H1 (cell line): ENCODE data around the gene MUS81. TPM values are rescaled to one million over a fixed set of nuclear protein-coding genes. Genes with fewer than 3 reads are reported as not detected.

Source experiments
- CTCF ChIA-PET: fragments of 300-600 bp; sonication (Branson Sonifier 250); formaldehyde crosslinking; loops from one replicate; lab custom pipeline; 2021; ENCODE audit not compliant: partially characterized antibody; lab: Charles Lee
- POLR2A ChIA-PET: fragments of 300-600 bp; sonication (Branson Sonifier 250); formaldehyde crosslinking; loops from one replicate; lab custom pipeline; 2021; ENCODE audit warnings: inconsistent platforms; ENCODE audit not compliant: partially characterized antibody; lab: Charles Lee
- DNase-seq, 2 experiments: peaks; one replicate each; pipeline versions ENCODE4 v3.0.0 to v3.0.0-alpha.2; 2010 to 2022; ENCODE audit warnings: low spot score in 2 of 2, low read depth in 1 of 2, mixed read lengths in 1 of 2
- FAIRE-seq: peaks from 2 replicates; lab custom pipeline; 2011; peaks lifted over from hg19 to GRCh38; lab: Jason Lieb, UNC
- H2AFZ ChIP-seq: 2 replicates; pipeline ENCODE4 v1.8.1; 2012; ENCODE audit warnings: low read length, inconsistent platforms
- H2AK5ac ChIP-seq: 2 replicates; pipeline ENCODE4 v1.6.1; 2013; ENCODE audit warnings: low read depth, low read length
- H2BK120ac ChIP-seq: replicated peaks from 2 replicates; pipeline ENCODE3; 2013; ENCODE audit warnings: low read depth, low read length, inconsistent platforms
- H2BK12ac ChIP-seq: 2 replicates; pipeline ENCODE4 v1.6.1; 2013; ENCODE audit warnings: low read depth, low read length
- H2BK15ac ChIP-seq: 2 replicates; pipeline ENCODE4 v1.6.1; 2013; ENCODE audit warnings: low read length
- H2BK20ac ChIP-seq: 2 replicates; pipeline ENCODE4 v1.6.1; 2013; ENCODE audit warnings: low read length
- H2BK5ac ChIP-seq: 2 replicates; pipeline ENCODE4 v1.6.1; 2013; ENCODE audit warnings: low read depth, low read length
- H3K14ac ChIP-seq: 2 replicates; pipeline ENCODE4 v1.6.1; 2013; ENCODE audit warnings: inconsistent platforms; ENCODE audit not compliant: insufficient read length
- H3K18ac ChIP-seq: 2 replicates; pipeline ENCODE4 v1.6.1; 2013; ENCODE audit warnings: low read length; ENCODE audit errors: extremely low read depth
- H3K23ac ChIP-seq: 2 replicates; pipeline ENCODE4 v1.6.1; 2013; ENCODE audit warnings: inconsistent platforms; ENCODE audit not compliant: insufficient read length
- H3K23me2 ChIP-seq: 2 replicates; pipeline ENCODE4 v1.6.1; 2013; ENCODE audit warnings: low read depth, low read length
- H3K27ac ChIP-seq: 2 replicates; pipeline ENCODE4 v1.6.1; 2011; ENCODE audit warnings: low read depth, low read length, inconsistent platforms
- H3K27me3 ChIP-seq, 4 experiments: replicated peaks in 1 of 4; 1 replicate in 1 of 4; 2 replicates in 3 of 4; pipeline versions ENCODE4 v1.6.1 to v1.8.1; 2011 to 2013; ENCODE audit warnings: low read length in 3 of 4, mild to moderate bottlenecking in 3 of 4, inconsistent platforms in 2 of 4, mixed read lengths in 2 of 4, moderate library complexity in 1 of 4; ENCODE audit not compliant: control insufficient read depth in 3 of 4, insufficient read depth in 3 of 4; ENCODE audit errors: extremely low read depth in 1 of 4
- H3K36me3 ChIP-seq, 4 experiments: 2 replicates each; pipeline versions ENCODE4 v1.6.1 to v1.8.1; 2011 to 2013; ENCODE audit warnings: mild to moderate bottlenecking in 4 of 4, low read length in 3 of 4, moderate library complexity in 2 of 4, control low read depth in 1 of 4, inconsistent platforms in 1 of 4; ENCODE audit not compliant: insufficient read depth in 4 of 4, control insufficient read depth in 2 of 4
- H3K4ac ChIP-seq: replicated peaks from 2 replicates; pipeline ENCODE3; 2013; ENCODE audit warnings: low read length, low read depth, mixed read lengths, inconsistent platforms; ENCODE audit not compliant: insufficient read length
- H3K4me1 ChIP-seq, 4 experiments: replicated peaks in 1 of 4; 1 replicate in 1 of 4; 2 replicates in 3 of 4; pipeline versions ENCODE4 v1.6.1 to v1.8.1; 2011 to 2013; ENCODE audit warnings: low read length in 3 of 4, inconsistent platforms in 2 of 4, mixed read lengths in 1 of 4; ENCODE audit not compliant: insufficient read depth in 4 of 4, control insufficient read depth in 3 of 4
- H3K4me2 ChIP-seq, 2 experiments: 2 replicates each; pipeline versions ENCODE4 v1.6.1 to v1.8.1; 2011 to 2013; ENCODE audit warnings: low read depth in 2 of 2, low read length in 2 of 2, control low read depth in 1 of 2, inconsistent platforms in 1 of 2, mild to moderate bottlenecking in 1 of 2; ENCODE audit not compliant: insufficient read depth in 1 of 2
- H3K4me3 ChIP-seq, 4 experiments: fragments of 200-600, 300-600 bp in 1 of 4; sonication (generic), shearing (Covaris generic), sonication (Bioruptor Twin) in 1 of 4; 2 replicates each; pipeline versions ENCODE4 v1.5.1 to v1.8.1; 2011 to 2016; ENCODE audit warnings: low read length in 4 of 4, low read depth in 3 of 4, control low read depth in 2 of 4, inconsistent platforms in 2 of 4, mild to moderate bottlenecking in 2 of 4, mixed read lengths in 1 of 4, moderate library complexity in 1 of 4; ENCODE audit not compliant: insufficient read depth in 2 of 4; ENCODE audit errors: extremely low read depth in 1 of 4
- H3K56ac ChIP-seq: replicated peaks from 2 replicates; pipeline ENCODE3; 2013; ENCODE audit warnings: low read depth, mild to moderate bottlenecking, mixed read lengths, low read length, inconsistent platforms; ENCODE audit not compliant: insufficient read length
- H3K79me1 ChIP-seq: 2 replicates; pipeline ENCODE4 v1.6.1; 2013; ENCODE audit warnings: low read depth, low read length, control low read depth
- H3K79me2 ChIP-seq, 2 experiments: 2 replicates each; pipeline versions ENCODE4 v1.6.1 to v1.8.1; 2012 to 2013; ENCODE audit warnings: low read length in 2 of 2, mild to moderate bottlenecking in 2 of 2, inconsistent platforms in 1 of 2; ENCODE audit not compliant: insufficient read depth in 2 of 2, control insufficient read depth in 1 of 2
- H3K9ac ChIP-seq, 4 experiments: replicated peaks in 1 of 4; 1 replicate in 1 of 4; 2 replicates in 3 of 4; pipeline versions ENCODE4 v1.6.1 to v1.8.1; 2011 to 2013; ENCODE audit warnings: low read depth in 3 of 4, low read length in 3 of 4, control low read depth in 2 of 4, mild to moderate bottlenecking in 2 of 4, moderate library complexity in 2 of 4, inconsistent platforms in 1 of 4; ENCODE audit errors: extremely low read depth in 1 of 4
- H3K9me3 ChIP-seq, 2 experiments: 2 replicates each; pipeline versions ENCODE4 v1.6.1 to v1.8.1; 2012 to 2013; ENCODE audit warnings: mild to moderate bottlenecking in 2 of 2, moderate library complexity in 2 of 2, control low read depth in 1 of 2, inconsistent platforms in 1 of 2, low read depth in 1 of 2, low read length in 1 of 2, mixed read lengths in 1 of 2; ENCODE audit not compliant: insufficient read depth in 2 of 2
- H4K20me1 ChIP-seq, 2 experiments: replicated peaks in 1 of 2; 2 replicates each; pipeline versions ENCODE3 to v1.8.1; 2011 to 2013; ENCODE audit warnings: inconsistent platforms in 2 of 2, low read length in 2 of 2, mild to moderate bottlenecking in 1 of 2; ENCODE audit not compliant: insufficient read depth in 2 of 2, control insufficient read depth in 1 of 2
- H4K5ac ChIP-seq: 2 replicates; pipeline ENCODE4 v1.6.1; 2013; ENCODE audit warnings: low read length, low read depth, mixed read lengths, inconsistent platforms; ENCODE audit not compliant: insufficient read length
- H4K8ac ChIP-seq: 2 replicates; pipeline ENCODE4 v1.8.0; 2013; ENCODE audit warnings: mild to moderate bottlenecking, moderate library complexity, low read length, inconsistent platforms; ENCODE audit not compliant: insufficient read depth; ENCODE audit errors: extremely low read depth
- H4K91ac ChIP-seq: replicated peaks from 2 replicates; pipeline ENCODE3; 2013; ENCODE audit warnings: low read length, mixed read lengths, inconsistent platforms; ENCODE audit not compliant: insufficient read length
- MAFK ChIP-seq: IDR thresholded peaks from 2 replicates; pipeline ENCODE4 v1.6.1; 2012; ENCODE audit warnings: low read depth, mild to moderate bottlenecking, improper control_type of control experiment, low read length
- WGBS, 2 experiments: shearing (Covaris generic) in 1 of 2; methylation state at CpG; one replicate each; pipeline versions ENCODE4 v1.1.6 to v1.1.7; 2013 to 2015; ENCODE audit warnings: low lambda C conversion rate in 2 of 2, mixed read lengths in 2 of 2, inconsistent platforms in 1 of 2, low coverage in 1 of 2, missing lambda C conversion rate in 1 of 2; ENCODE audit not compliant: insufficient replicate concordance in 2 of 2, insufficient coverage in 1 of 2, insufficient read length in 1 of 2; ENCODE audit errors: extremely low coverage in 1 of 2, missing lambda C conversion rate in 1 of 2; 5-methylcytosine and 5-hydroxymethylcytosine counted together
- polyA plus RNA-seq, 7 experiments: library from polyadenylated mRNA; depleted of rRNA in 3 of 7; stranded (reverse) in 5 of 7; unstranded in 2 of 7; fragments of >200 nt in 5 of 7; fragments of 200-250 nt in 2 of 7; gene quantifications; 1 replicate in 5 of 7; 2 replicates in 1 of 7; 4 replicates in 1 of 7; pipeline versions ENCODE4 v1.2.1 to v1.2.3, GENCODE V29; 2011 to 2013; ENCODE audit warnings: missing spikeins in 2 of 7, mixed read lengths in 2 of 7
- total RNA-seq: library from RNA; stranded (reverse); fragmentation: NEBNext Ultra II Directional; extraction: Animal tissue kit (Norgen Biotek cat#: 25700); gene quantifications from 2 replicates; pipeline ENCODE4 v1.2.1, GENCODE V29; 2021

MUS81 gene
- total and polyA plus RNA-seq, 2 of the 8 experiments (the other 6 are each of a cell fraction or from before 2014, with no cell fraction given), result 30.2 to 31.5 TPM

DNA sequence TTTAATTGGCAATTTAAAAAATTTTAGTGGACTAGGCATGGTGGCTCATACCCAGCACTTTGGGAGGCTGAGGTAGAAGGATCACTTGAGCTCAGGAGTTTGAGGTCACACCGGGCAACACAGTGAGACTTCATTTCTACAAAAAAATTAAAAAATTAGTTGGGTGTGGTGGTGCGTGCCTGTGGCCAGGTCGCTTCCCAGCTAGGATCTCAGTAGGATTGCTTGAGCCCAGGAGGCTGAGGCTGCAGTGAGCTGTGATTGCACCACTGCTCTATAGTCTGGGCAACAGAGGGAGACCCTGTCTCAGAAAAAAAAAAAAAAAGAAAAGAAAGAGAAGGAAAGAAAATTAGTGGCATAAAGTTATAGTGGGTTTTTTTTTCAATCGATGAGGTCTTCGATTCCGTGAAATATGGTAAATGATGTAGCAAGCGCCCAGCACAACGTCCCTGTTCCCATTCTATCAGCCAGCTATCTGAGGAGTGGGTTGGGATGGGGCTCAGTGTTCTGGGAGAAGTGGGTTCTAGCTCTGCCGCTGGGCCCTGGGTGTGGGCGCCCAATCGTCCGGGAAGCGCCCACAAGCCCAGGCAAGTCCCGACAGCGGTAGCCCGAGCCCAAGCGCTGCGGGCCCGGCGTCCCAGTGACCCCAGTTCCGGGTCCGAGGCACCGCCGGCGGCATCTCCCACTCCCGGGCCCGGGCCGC, 38.6 kb downstream of the MUS81 start:
- H3K27ac ChIP-seq, result no peak overlapping the region
- H4K20me1 ChIP-seq, result peaks cover 0 to 4% of the 10 kb centered on the region in 2 experiments
- DNase-seq (no peak), FAIRE-seq (no peak)
- H3K4me1 ChIP-seq, result peaks cover 3 to 11% (median 8%) of the 10 kb centered on the region in 4 experiments; a peak in 6 of 7 replicates
- H2BK12ac ChIP-seq, result no peak overlapping the region
- peaks cover 9% of the 10 kb centered on the region; the same call in 1 of the 2 replicates for H3K23me2 ChIP-seq
- H3K27me3 ChIP-seq, result peaks cover 15 to 41% (median 35%) of the 10 kb centered on the region in 4 experiments
- peak overlapping the region; percentile 78 to 89 for H3K4me2 ChIP-seq
- H3K14ac ChIP-seq, result no peak overlapping the region
- H2BK5ac ChIP-seq, result peak overlapping the region; percentile 16; the same call in 1 of the 2 replicates
- no peaks in the 10 kb centered on the region for H3K79me2 ChIP-seq
- H4K5ac ChIP-seq, result no peak overlapping the region
- peak overlapping the region; percentile 87 for H3K18ac ChIP-seq
- CTCF ChIA-PET, result interaction anchor here (0.7 to 9.7 kb wide), 11 partner anchors 11 to 305 kb away, joined by 3 to 150 read pairs (median 3); partner anchors contain the start of genes CCDC85B, FIBP and MUS81
- no peak overlapping the region for H2BK20ac ChIP-seq
- peak overlapping the region; percentile 39 to 71 (median 52) for H3K4me3 ChIP-seq
- peak overlapping the region; percentile 91 for H4K8ac ChIP-seq
- H3K23ac ChIP-seq, result no peak overlapping the region
- peak overlapping the region in 3 of 4 experiments; percentile 13 to 43 (median 13); a peak in 2 of 7 replicates for H3K9ac ChIP-seq
- no peak overlapping the region for H3K4ac ChIP-seq
- WGBS, 2 experiments, result 24% methylated on average over 28 of the region's 28 CpGs; no CpG with 5 or more reads in 1 of the 2 experiments
- H3K36me3 ChIP-seq, result no peaks in the 10 kb centered on the region
- H3K9me3 ChIP-seq, result no peaks in the 10 kb centered on the region
- no peak overlapping the region; the same call in 1 of the 2 replicates for H2AFZ ChIP-seq
- H4K91ac ChIP-seq, result peak overlapping the region; percentile 80
- no peak overlapping the region for H2BK15ac ChIP-seq
- POLR2A ChIA-PET, result interaction anchor here (1.1 to 3.7 kb wide), 7 partner anchors 8 to 187 kb away, joined by 3 to 18 read pairs (median 5); partner anchors contain the start of genes BANF1, CCDC85B, CFL1 and EFEMP2
- H3K56ac ChIP-seq, result no peak overlapping the region
- peak overlapping the region; percentile 65; the same call in 1 of the 2 replicates for H2AK5ac ChIP-seq
- peak overlapping the region; percentile 95 for H2BK120ac ChIP-seq
- no peaks in the 10 kb centered on the region; the same call in 1 of the 2 replicates for H3K79me1 ChIP-seq
- TF ChIP-seq MAFK, result no peak
